A549 (cell line): ENCODE results near the gene INTS6. TPM values are rescaled to one million over a fixed set of nuclear protein-coding genes. Genes with fewer than 3 reads are reported as not detected.

Experiments
- ATAC-seq, 2 experiments: fragments of 200-7000 bp in 1 of 2; fragments of >200 bp in 1 of 2; cut with Nextera tagmentation in 1 of 2; cut with Tn5 transposase in 1 of 2; 3 replicates each; pipeline versions ENCODE4 v1.8.0 to v1.9.1; 2018 to 2020; ENCODE audit warnings: mild to moderate bottlenecking in 1 of 2, moderate library complexity in 1 of 2
- CTCF ChIA-PET: fragments of 300-600 bp; sonication (Branson Sonifier 250); formaldehyde crosslinking; extraction: SDS; loops from one replicate; lab custom pipeline; 2021; ENCODE audit warnings: antibody characterized with exemption, inconsistent platforms; lab: Yijun Ruan, JAX
- POLR2A ChIA-PET: fragments of 350-600 bp; formaldehyde crosslinking; extraction: SDS; loops from one replicate; lab custom pipeline; 2021; ENCODE audit warnings: antibody characterized with exemption, inconsistent platforms; lab: Yijun Ruan, JAX
- DNase-seq, 2 experiments: peaks; one replicate each; pipeline versions ENCODE4 v3.0.0 to v3.0.0-alpha.2; 2011 to 2016; ENCODE audit warnings: low read depth in 1 of 2, low spot score in 1 of 2
- FAIRE-seq: peaks from 2 replicates; lab custom pipeline; 2011; peaks lifted over from hg19 to GRCh38; lab: Jason Lieb, UNC
- H3K27ac ChIP-seq, 2 experiments: fragments of >200 bp; sonication (Bioruptor Twin); formaldehyde crosslinking; 3 replicates each; pipeline ENCODE4 v1.5.1; 2016 to 2017
- H3K4me1 ChIP-seq: fragments of >200 bp; sonication (Bioruptor Twin); formaldehyde crosslinking; 3 replicates; pipeline ENCODE4 v1.6.1; 2016
- H3K4me2 ChIP-seq: fragments of >200 bp; sonication (Bioruptor Twin); formaldehyde crosslinking; 3 replicates; pipeline ENCODE4 v1.6.1; 2016
- H3K4me3 ChIP-seq: fragments of >200 bp; sonication (Bioruptor Twin); formaldehyde crosslinking; 3 replicates; pipeline ENCODE4 v1.5.1; 2016
- H3K9me3 ChIP-seq: fragments of >200 bp; sonication (Bioruptor Twin); formaldehyde crosslinking; 3 replicates; pipeline ENCODE4 v1.6.1; 2016
- CEBPB ChIP-seq, 2 experiments: fragments of >200 bp in 1 of 2; sonication (Bioruptor Twin) in 1 of 2; formaldehyde crosslinking in 1 of 2; IDR thresholded peaks; 2 replicates each; pipeline ENCODE4 v1.6.1; 2012 to 2016
- CHD2 ChIP-seq: fragments of 150-350 bp; IDR thresholded peaks from 2 replicates; pipeline ENCODE4 v1.6.1; 2014; ENCODE audit warnings: low read length; ENCODE audit not compliant: partially characterized antibody
- CHD4 ChIP-seq: fragments of 200-600 bp; sonication (generic); IDR thresholded peaks from 2 replicates; pipeline ENCODE4 v1.6.1; 2016; ENCODE audit warnings: antibody characterized with exemption, mild to moderate bottlenecking, borderline replicate concordance
- ESRRA ChIP-seq: fragments of 150-350 bp; IDR thresholded peaks from 2 replicates; pipeline ENCODE4 v1.6.1; 2014; ENCODE audit warnings: mild to moderate bottlenecking, low read length, borderline replicate concordance
- FOXS1 ChIP-seq: fragments of 250-450 bp; sonication (Bioruptor Pico); IDR thresholded peaks from 2 replicates; pipeline ENCODE4 v1.5.0; 2020; ENCODE audit warnings: mild to moderate bottlenecking, moderate library complexity
- HEYL ChIP-seq: fragments of 250-450 bp; sonication (Bioruptor Pico); IDR thresholded peaks from 2 replicates; pipeline ENCODE4 v1.8.0; 2021; ENCODE audit warnings: mild to moderate bottlenecking, moderate library complexity
- JUN ChIP-seq, 2 experiments: fragments of >200 bp; sonication (Bioruptor Twin); formaldehyde crosslinking; IDR thresholded peaks; 2 replicates in 1 of 2; 3 replicates in 1 of 2; pipeline ENCODE4 v1.6.1; 2016 to 2017
- KDM1A ChIP-seq: fragments of 200-600 bp; sonication (generic); IDR thresholded peaks from 2 replicates; pipeline ENCODE4 v1.6.1; 2016; ENCODE audit warnings: low read depth, mild to moderate bottlenecking
- MAFK ChIP-seq: fragments of 450-650 bp; IDR thresholded peaks from 2 replicates; pipeline ENCODE4 v1.6.1; 2014; ENCODE audit not compliant: partially characterized antibody
- PHF8 ChIP-seq: fragments of 200-600 bp; sonication (generic); IDR thresholded peaks from 2 replicates; pipeline ENCODE4 v1.6.1; 2016; ENCODE audit warnings: low read depth, mild to moderate bottlenecking, antibody characterized with exemption, moderate library complexity, borderline replicate concordance
- RFX5 ChIP-seq: fragments of 450-650 bp; IDR thresholded peaks from 2 replicates; pipeline ENCODE4 v1.7.1; 2014; ENCODE audit warnings: antibody characterized with exemption, mild to moderate bottlenecking, moderate library complexity
- RNF2 ChIP-seq: fragments of 200-600 bp; sonication (generic); IDR thresholded peaks from 2 replicates; pipeline ENCODE4 v1.6.1; 2016; ENCODE audit warnings: low read depth, mild to moderate bottlenecking, antibody characterized with exemption, moderate library complexity, borderline replicate concordance
- SMC3 ChIP-seq: fragments of >200 bp; sonication (Bioruptor Twin); formaldehyde crosslinking; IDR thresholded peaks from 3 replicates; pipeline ENCODE4 v1.6.1; 2018; ENCODE audit warnings: inconsistent platforms
- SREBF2 ChIP-seq: fragments of 450-650 bp; IDR thresholded peaks from 2 replicates; pipeline ENCODE4 v1.6.1; 2014; ENCODE audit warnings: mild to moderate bottlenecking, moderate library complexity
- ZFP36 ChIP-seq: fragments of 450-650 bp; IDR thresholded peaks from 2 replicates; pipeline ENCODE4 v1.6.1; 2014; ENCODE audit warnings: borderline replicate concordance; ENCODE audit not compliant: partially characterized antibody
- ZNF302 ChIP-seq: fragments of 250-450 bp; sonication (Bioruptor Pico); IDR thresholded peaks from 2 replicates; pipeline ENCODE4 v1.9.0; 2021; ENCODE audit warnings: inconsistent platforms, mild to moderate bottlenecking, moderate library complexity
- ZSCAN20 ChIP-seq: fragments of 250-450 bp; sonication (Bioruptor Pico); IDR thresholded peaks from 2 replicates; pipeline ENCODE4 v1.8.0; 2022; ENCODE audit warnings: mild to moderate bottlenecking, moderate library complexity
- WGBS: methylation state at CpG from one replicate; pipeline ENCODE4 v1.1.6; 2017; ENCODE audit errors: missing lambda C conversion rate; 5-methylcytosine and 5-hydroxymethylcytosine counted together
- polyA plus RNA-seq, 4 experiments: library from polyadenylated mRNA; depleted of rRNA in 3 of 4; stranded (reverse); fragments of >200 nt; fragmentation: RNase III in 1 of 4; extraction: RNeasy Plus Mini Kit Qiagen cat#74134 plus additional on column Dnase treatment in 1 of 4; gene quantifications; 2 replicates in 3 of 4; 3 replicates in 1 of 4; pipeline ENCODE4 v1.2.3, GENCODE V29; 2011 to 2017
- TF ChIP-seq, protein P1 (sequence below): fragments of 150-350 bp; IDR thresholded peaks from 2 replicates; pipeline ENCODE4 v1.6.1; 2014; ENCODE audit warnings: low read depth, mild to moderate bottlenecking, low read length
- TF ChIP-seq, protein P2 (sequence below): fragments of >200 bp; sonication (Bioruptor Twin); formaldehyde crosslinking; IDR thresholded peaks from 3 replicates; pipeline ENCODE4 v1.6.1; 2016
- TF ChIP-seq, protein P3 (sequence below): IDR thresholded peaks from 2 replicates; pipeline ENCODE4 v1.6.1; 2012
- TF ChIP-seq, protein P4 (sequence below): fragments of 200-600 bp; sonication (generic); IDR thresholded peaks from 2 replicates; pipeline ENCODE4 v1.6.1; 2016; ENCODE audit warnings: antibody characterized with exemption, mild to moderate bottlenecking, moderate library complexity

INTS6 gene
- polyA plus RNA-seq, 2 of the 4 experiments (the other 2 are of a cell fraction), result 11.5 to 37.1 TPM

DNA sequence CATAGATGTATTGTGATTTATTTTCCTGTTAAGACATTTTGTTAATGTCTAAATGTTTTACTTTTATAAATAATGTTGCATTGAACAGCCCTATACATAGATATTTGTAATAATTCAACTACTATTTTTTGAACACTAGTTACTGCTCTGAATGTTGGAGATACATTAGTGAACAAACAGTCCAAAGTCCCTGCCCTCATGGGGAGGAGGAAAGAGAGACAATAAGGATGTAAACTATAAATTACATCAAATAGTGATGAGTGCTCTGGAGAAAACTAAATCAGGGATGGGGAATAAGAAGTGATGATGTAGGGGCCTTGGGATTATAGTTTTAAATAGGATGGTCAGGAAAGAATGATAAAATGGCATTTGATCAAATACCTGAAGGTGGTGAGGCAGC lies 12.3 kb upstream of the INTS6 start (continued):
- TF ChIP-seq, protein P1, sequence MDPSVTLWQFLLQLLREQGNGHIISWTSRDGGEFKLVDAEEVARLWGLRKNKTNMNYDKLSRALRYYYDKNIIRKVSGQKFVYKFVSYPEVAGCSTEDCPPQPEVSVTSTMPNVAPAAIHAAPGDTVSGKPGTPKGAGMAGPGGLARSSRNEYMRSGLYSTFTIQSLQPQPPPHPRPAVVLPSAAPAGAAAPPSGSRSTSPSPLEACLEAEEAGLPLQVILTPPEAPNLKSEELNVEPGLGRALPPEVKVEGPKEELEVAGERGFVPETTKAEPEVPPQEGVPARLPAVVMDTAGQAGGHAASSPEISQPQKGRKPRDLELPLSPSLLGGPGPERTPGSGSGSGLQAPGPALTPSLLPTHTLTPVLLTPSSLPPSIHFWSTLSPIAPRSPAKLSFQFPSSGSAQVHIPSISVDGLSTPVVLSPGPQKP, result no peak
- TF ChIP-seq ZSCAN20 (CRISPR knock-in tag) (no peak), MAFK (no peak)
- TF ChIP-seq, all 56 proteins: peak for 0

- no peaks in the 10 kb centered on the region for H3K9me3 ChIP-seq
- TF ChIP-seq RFX5, result no peak
- TF ChIP-seq ZNF302, result no peak
- no peak for TF ChIP-seq JUN (IDR thresholded peaks at IDR 0.05)
- no peak for TF ChIP-seq HEYL (CRISPR knock-in tag)
- TF ChIP-seq CHD4, result no peak
- TF ChIP-seq, protein P2, sequence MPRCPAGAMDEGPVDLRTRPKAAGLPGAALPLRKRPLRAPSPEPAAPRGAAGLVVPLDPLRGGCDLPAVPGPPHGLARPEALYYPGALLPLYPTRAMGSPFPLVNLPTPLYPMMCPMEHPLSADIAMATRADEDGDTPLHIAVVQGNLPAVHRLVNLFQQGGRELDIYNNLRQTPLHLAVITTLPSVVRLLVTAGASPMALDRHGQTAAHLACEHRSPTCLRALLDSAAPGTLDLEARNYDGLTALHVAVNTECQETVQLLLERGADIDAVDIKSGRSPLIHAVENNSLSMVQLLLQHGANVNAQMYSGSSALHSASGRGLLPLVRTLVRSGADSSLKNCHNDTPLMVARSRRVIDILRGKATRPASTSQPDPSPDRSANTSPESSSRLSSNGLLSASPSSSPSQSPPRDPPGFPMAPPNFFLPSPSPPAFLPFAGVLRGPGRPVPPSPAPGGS, result no peak
- TF ChIP-seq RNF2, result no peak
- no peak for TF ChIP-seq ESRRA
- no peak for TF ChIP-seq ZFP36
- TF ChIP-seq SMC3, result no peak
- TF ChIP-seq, protein P3, sequence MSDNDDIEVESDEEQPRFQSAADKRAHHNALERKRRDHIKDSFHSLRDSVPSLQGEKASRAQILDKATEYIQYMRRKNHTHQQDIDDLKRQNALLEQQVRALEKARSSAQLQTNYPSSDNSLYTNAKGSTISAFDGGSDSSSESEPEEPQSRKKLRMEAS, result no peak
- TF ChIP-seq, protein P4, sequence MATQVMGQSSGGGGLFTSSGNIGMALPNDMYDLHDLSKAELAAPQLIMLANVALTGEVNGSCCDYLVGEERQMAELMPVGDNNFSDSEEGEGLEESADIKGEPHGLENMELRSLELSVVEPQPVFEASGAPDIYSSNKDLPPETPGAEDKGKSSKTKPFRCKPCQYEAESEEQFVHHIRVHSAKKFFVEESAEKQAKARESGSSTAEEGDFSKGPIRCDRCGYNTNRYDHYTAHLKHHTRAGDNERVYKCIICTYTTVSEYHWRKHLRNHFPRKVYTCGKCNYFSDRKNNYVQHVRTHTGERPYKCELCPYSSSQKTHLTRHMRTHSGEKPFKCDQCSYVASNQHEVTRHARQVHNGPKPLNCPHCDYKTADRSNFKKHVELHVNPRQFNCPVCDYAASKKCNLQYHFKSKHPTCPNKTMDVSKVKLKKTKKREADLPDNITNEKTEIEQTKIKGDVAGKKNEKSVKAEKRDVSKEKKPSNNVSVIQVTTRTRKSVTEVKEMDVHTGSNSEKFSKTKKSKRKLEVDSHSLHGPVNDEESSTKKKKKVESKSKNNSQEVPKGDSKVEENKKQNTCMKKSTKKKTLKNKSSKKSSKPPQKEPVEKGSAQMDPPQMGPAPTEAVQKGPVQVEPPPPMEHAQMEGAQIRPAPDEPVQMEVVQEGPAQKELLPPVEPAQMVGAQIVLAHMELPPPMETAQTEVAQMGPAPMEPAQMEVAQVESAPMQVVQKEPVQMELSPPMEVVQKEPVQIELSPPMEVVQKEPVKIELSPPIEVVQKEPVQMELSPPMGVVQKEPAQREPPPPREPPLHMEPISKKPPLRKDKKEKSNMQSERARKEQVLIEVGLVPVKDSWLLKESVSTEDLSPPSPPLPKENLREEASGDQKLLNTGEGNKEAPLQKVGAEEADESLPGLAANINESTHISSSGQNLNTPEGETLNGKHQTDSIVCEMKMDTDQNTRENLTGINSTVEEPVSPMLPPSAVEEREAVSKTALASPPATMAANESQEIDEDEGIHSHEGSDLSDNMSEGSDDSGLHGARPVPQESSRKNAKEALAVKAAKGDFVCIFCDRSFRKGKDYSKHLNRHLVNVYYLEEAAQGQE, result no peak
- TF ChIP-seq PHF8, result no peak
- TF ChIP-seq FOXS1 (CRISPR knock-in tag), result no peak
- no peak for TF ChIP-seq CEBPB (IDR thresholded peaks at IDR 0.05)
- no peak for TF ChIP-seq CHD2
- no peak for TF ChIP-seq SREBF2
- TF ChIP-seq KDM1A, result no peak
- H3K27ac ChIP-seq, result no peak overlapping the region
- 95% methylated on average over 9 of the region's 15 CpGs for WGBS
- ATAC-seq, result no peak
- POLR2A ChIA-PET, result no interaction called here
- H3K4me1 ChIP-seq, result peaks cover 8% of the 10 kb centered on the region; the same call in 1 of the 3 replicates
- no peak for FAIRE-seq
- no peak overlapping the region for H3K4me3 ChIP-seq
- CTCF ChIA-PET, result interaction anchor here (0.6 kb wide), 1 partner anchor 292 kb away, joined by 3 read pairs; no protein-coding TSS in a partner anchor
- no peak for DNase-seq
- no peak overlapping the region for H3K4me2 ChIP-seq
Measured at GRCh38 chr13:51457086-51457815, 4.4 kb upstream of the INTS6 start.
